Endothelial cell of umbilical vein (primary cell): ENCODE measurements around the gene ZFAND5. TPM values are rescaled to one million over a fixed set of nuclear protein-coding genes. Genes with fewer than 3 reads are reported as not detected.

Experiments used
- BruUV-seq: library from RNA; stranded (reverse); fragments of 400-500 nt; replicated peaks from 2 replicates; lab custom pipeline; 2021; lab: Mats Ljungman, UMichigan
- CTCF ChIA-PET: fragments of 300-600, 350-600 bp; sonication (Branson Sonifier 250); formaldehyde crosslinking; loops from one replicate; lab custom pipeline; 2021; ENCODE audit warnings: antibody characterized with exemption, inconsistent platforms; lab: Charles Lee
- POLR2A ChIA-PET: fragments of 300-600, 350-600 bp; sonication (Branson Sonifier 250); formaldehyde crosslinking; loops from one replicate; lab custom pipeline; 2021; ENCODE audit warnings: antibody characterized with exemption, inconsistent platforms; lab: Charles Lee
- DNase-seq: peaks from one replicate; pipeline ENCODE4 v3.0.0-alpha.2; 2011; ENCODE audit warnings: low read depth, low spot score
- FAIRE-seq: peaks from 2 replicates; lab custom pipeline; 2011; peaks lifted over from hg19 to GRCh38; lab: Jason Lieb, UNC
- H2AFZ ChIP-seq: 2 replicates; pipeline ENCODE4 v1.6.0; 2012; ENCODE audit warnings: low read depth, low read length, control low read depth, inconsistent platforms
- H3K27ac ChIP-seq: 2 replicates; pipeline ENCODE4 v1.5.1; 2011; ENCODE audit warnings: low read depth, mild to moderate bottlenecking, control low read depth, low read length, moderate library complexity; ENCODE audit not compliant: insufficient read depth
- H3K27me3 ChIP-seq, 2 experiments: 2 replicates each; pipeline versions ENCODE4 v1.6.0 to v1.6.1; 2011; ENCODE audit warnings: low read length in 2 of 2, mixed read lengths in 1 of 2; ENCODE audit not compliant: control insufficient read depth in 2 of 2, insufficient read depth in 2 of 2
- H3K36me3 ChIP-seq, 2 experiments: 2 replicates in 1 of 2; 3 replicates in 1 of 2; pipeline ENCODE4 v1.5.1; 2011; ENCODE audit warnings: low read length in 2 of 2, mild to moderate bottlenecking in 1 of 2, moderate library complexity in 1 of 2; ENCODE audit not compliant: control insufficient read depth in 2 of 2, insufficient read depth in 2 of 2; ENCODE audit errors: extremely low read depth in 1 of 2
- H3K4me1 ChIP-seq: 3 replicates; pipeline ENCODE4 v1.5.1; 2011; ENCODE audit warnings: mild to moderate bottlenecking, low read length; ENCODE audit not compliant: control insufficient read depth, insufficient read depth; ENCODE audit errors: extremely low read depth
- H3K4me2 ChIP-seq: 2 replicates; pipeline ENCODE4 v1.6.1; 2011; ENCODE audit warnings: low read length, control low read depth, mixed read lengths; ENCODE audit not compliant: insufficient read depth
- H3K4me3 ChIP-seq, 3 experiments: fragments of 200-600 bp in 1 of 3; sonication (generic), shearing (Covaris generic) in 1 of 3; replicated peaks in 1 of 3; 2 replicates each; pipeline ENCODE4 v1.5.1; 2011 to 2016; ENCODE audit warnings: control low read depth in 3 of 3, low read length in 3 of 3, mild to moderate bottlenecking in 2 of 3, inconsistent platforms in 1 of 3, low read depth in 1 of 3, moderate library complexity in 1 of 3; ENCODE audit not compliant: insufficient read depth in 1 of 3
- H3K79me2 ChIP-seq: 2 replicates; pipeline ENCODE4 v1.6.0; 2012; ENCODE audit warnings: low read length, inconsistent platforms; ENCODE audit not compliant: control insufficient read depth, insufficient read depth
- H3K9ac ChIP-seq: replicated peaks from 2 replicates; pipeline ENCODE3; 2011; ENCODE audit warnings: low read length, control low read depth; ENCODE audit not compliant: insufficient read depth; ENCODE audit errors: extremely low read depth
- H3K9me1 ChIP-seq: replicated peaks from 3 replicates; pipeline ENCODE4 v1.6.0; 2011; ENCODE audit warnings: mild to moderate bottlenecking, low read length; ENCODE audit not compliant: control insufficient read depth, insufficient read depth; ENCODE audit errors: extremely low read depth
- H3K9me3 ChIP-seq: replicated peaks from 2 replicates; pipeline ENCODE4 v1.5.1; 2012; ENCODE audit warnings: low read length, inconsistent platforms; ENCODE audit not compliant: control insufficient read depth, insufficient read depth
- H4K20me1 ChIP-seq: replicated peaks from 2 replicates; pipeline ENCODE3; 2011; ENCODE audit warnings: mild to moderate bottlenecking, low read length; ENCODE audit not compliant: control insufficient read depth, insufficient read depth; ENCODE audit errors: extremely low read depth
- CTCF ChIP-seq, 2 donors: IDR thresholded peaks; 1 replicate in 1 of 2; 2 replicates in 1 of 2; pipeline ENCODE4 v1.5.1; 2011; ENCODE audit warnings: low read length in 2 of 2, mild to moderate bottlenecking in 2 of 2, moderate library complexity in 2 of 2, control low read depth in 1 of 2, inconsistent platforms in 1 of 2, low read depth in 1 of 2; ENCODE audit not compliant: insufficient read depth in 1 of 2; ENCODE audit errors: extremely low read depth in 1 of 2
- FOS ChIP-seq: IDR thresholded peaks from 2 replicates; pipeline ENCODE4 v1.6.1; 2011; ENCODE audit warnings: mild to moderate bottlenecking, low read length, moderate library complexity, borderline replicate concordance; ENCODE audit not compliant: insufficient read depth
- GATA2 ChIP-seq: IDR thresholded peaks from 2 replicates; pipeline ENCODE4 v1.7.0; 2011; ENCODE audit warnings: low read depth, mild to moderate bottlenecking, moderate library complexity, mixed read lengths, low read length; ENCODE audit not compliant: insufficient read length, insufficient read depth
- MYC ChIP-seq: IDR thresholded peaks from one replicate; pipeline ENCODE4 v1.6.1; 2011; ENCODE audit warnings: mild to moderate bottlenecking, low read depth, low read length
- POLR2AphosphoS5 ChIP-seq: IDR thresholded peaks from 2 replicates; pipeline ENCODE4 v1.6.1; 2012; ENCODE audit warnings: low read depth, mild to moderate bottlenecking, control low read depth, low read length, moderate library complexity; ENCODE audit not compliant: insufficient read depth
- dilution Hi-C: fragments of 300-500 bp; cut with MboI; formaldehyde crosslinking; loops from one replicate; pipeline ENCODE4 v1.15.0; 2019; ENCODE audit warnings: low sequenced_read_pairs; ENCODE audit not compliant: extremely low pct_ligation_motif_present
- intact Hi-C: fragments of 100-400 bp; cut with micrococcal nuclease; formaldehyde crosslinking; loops from one replicate; pipeline ENCODE4 v1.10.0; 2022
- polyA plus RNA-seq, 4 experiments: library from polyadenylated mRNA; depleted of rRNA in 3 of 4; stranded (reverse) in 3 of 4; unstranded in 1 of 4; fragments of >200 nt; gene quantifications; 2 replicates each; pipeline versions ENCODE4 v1.2.1 to v1.2.3, GENCODE V29; 2011 to 2012; ENCODE audit warnings: missing spikeins in 1 of 4
- total RNA-seq: library from RNA; stranded (reverse); gene quantifications from 2 replicates; pipeline ENCODE4 v1.2.3, GENCODE V29; 2021
- TF ChIP-seq, protein P1 (sequence below): IDR thresholded peaks from 2 replicates; pipeline ENCODE4 v1.6.1; 2011; ENCODE audit not compliant: insufficient read depth, insufficient read length

Gene ZFAND5
- total and polyA plus RNA-seq, 2 donors (not counting 3 experiments of a cell fraction or from before 2014, with no cell fraction given): 63.7 to 176 TPM

GRCh38 chr9:72356041-72356582 is 8.9 kb downstream of the ZFAND5 start:
- ChIA-PET CTCF (interaction anchor here (0.7 to 2.2 kb wide), 3 partner anchors 64 to 236 kb away, joined by 3 to 6 read pairs (median 3); no protein-coding TSS in a partner anchor), POLR2A (interaction anchor here (1.7 kb wide), 1 partner anchor 9 kb away, joined by 6 read pairs; the partner anchor contains the start of gene ZFAND5)
- DNase-seq: no peak
- H3K9ac ChIP-seq: no peak overlapping the region
- H4K20me1 ChIP-seq: peaks cover 41% of the 10 kb centered on the region
- dilution Hi-C loops (no loop called here), intact Hi-C loops (no loop called here)
- H3K4me1 ChIP-seq: peaks cover 23% of the 10 kb centered on the region
- no peak for TF ChIP-seq FOS
- TF ChIP-seq POLR2AphosphoS5: no peak
- no peak for TF ChIP-seq MYC
- peaks cover 54% of the 10 kb centered on the region for H3K79me2 ChIP-seq
- H3K27me3 ChIP-seq: no peaks in the 10 kb centered on the region
- H3K4me2 ChIP-seq: no peak overlapping the region
- no peak overlapping the region for H2AFZ ChIP-seq
- FAIRE-seq: no peak
- H3K9me1 ChIP-seq: no peaks in the 10 kb centered on the region
- no peak overlapping the region for H3K27ac ChIP-seq
- no peaks in the 10 kb centered on the region for H3K9me3 ChIP-seq
- BruUV-seq: no TSS peak
- no peak overlapping the region for H3K4me3 ChIP-seq
- peaks cover 18 to 59% of the 10 kb centered on the region in 2 experiments for H3K36me3 ChIP-seq

DNA sequence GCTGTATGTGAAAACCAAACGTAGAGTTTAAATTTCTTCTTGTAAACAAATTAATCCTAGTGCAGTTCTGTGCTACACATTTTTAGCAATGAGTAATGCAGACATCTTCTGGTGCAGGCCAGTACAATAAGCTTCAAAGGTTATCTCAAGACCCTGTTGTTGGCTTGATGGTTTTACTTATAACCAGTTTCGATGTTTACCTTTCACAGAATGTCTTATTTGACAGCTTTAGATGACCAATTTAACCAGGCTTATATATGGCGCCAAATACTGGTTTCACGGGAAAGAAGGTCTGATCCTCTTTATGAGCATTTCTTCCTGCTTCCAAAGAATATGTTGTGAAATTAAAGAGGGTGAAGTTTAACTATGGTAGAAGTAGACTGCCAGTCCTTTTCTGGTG is 9.9 kb downstream of the ZFAND5 start:
- no peak overlapping the region for H3K4me2 ChIP-seq
- H3K4me3 ChIP-seq: no peak overlapping the region
- no peak overlapping the region for H3K27ac ChIP-seq
- H2AFZ ChIP-seq: no peak overlapping the region
- DNase-seq (no peak), FAIRE-seq (no peak)
- peaks cover 36% of the 10 kb centered on the region for H4K20me1 ChIP-seq
- ChIA-PET POLR2A (interaction anchor here (0.9 kb wide), 1 partner anchor 9 kb away, joined by 5 read pairs; the partner anchor contains the start of gene ZFAND5), CTCF (interaction anchor here (2.2 kb wide), 1 partner anchor 234 kb away, joined by 6 read pairs; no protein-coding TSS in a partner anchor)
- intact Hi-C loops: no loop called here
- H3K9me3 ChIP-seq: no peaks in the 10 kb centered on the region
- peaks cover 45% of the 10 kb centered on the region for H3K79me2 ChIP-seq
- peaks cover 15 to 55% of the 10 kb centered on the region in 2 experiments for H3K36me3 ChIP-seq
- dilution Hi-C loops: no loop called here
- TF ChIP-seq MYC (no peak), CTCF (IDR thresholded peaks at IDR 0.05; ENCODE audit: extremely low read depth in 1 of 2, insufficient read depth in 1 of 2, low read depth in 1 of 2, low read length in 2 of 2) (no peak), FOS (no peak), GATA2 (no peak)
- TF ChIP-seq, protein P1, sequence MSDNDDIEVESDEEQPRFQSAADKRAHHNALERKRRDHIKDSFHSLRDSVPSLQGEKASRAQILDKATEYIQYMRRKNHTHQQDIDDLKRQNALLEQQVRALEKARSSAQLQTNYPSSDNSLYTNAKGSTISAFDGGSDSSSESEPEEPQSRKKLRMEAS: no peak
- peaks cover 18% of the 10 kb centered on the region for H3K4me1 ChIP-seq
- no peak overlapping the region for H3K9ac ChIP-seq
- H3K9me1 ChIP-seq: no peaks in the 10 kb centered on the region
- BruUV-seq: no TSS peak
- H3K27me3 ChIP-seq: no peaks in the 10 kb centered on the region
